Measurements from ENCODE around the gene GRIK4. TPM values are rescaled to one million over a fixed set of nuclear protein-coding genes. Genes with fewer than 3 reads are reported as not detected.
"Not testable (repeated sequence)": the region's sequence is repeated elsewhere in the genome, so short reads cannot be mapped to it uniquely, and the experiment has no call there.

Gene GRIK4
- total RNA-seq, 1 experiment from 2014 or later, result not detected

DNA sequence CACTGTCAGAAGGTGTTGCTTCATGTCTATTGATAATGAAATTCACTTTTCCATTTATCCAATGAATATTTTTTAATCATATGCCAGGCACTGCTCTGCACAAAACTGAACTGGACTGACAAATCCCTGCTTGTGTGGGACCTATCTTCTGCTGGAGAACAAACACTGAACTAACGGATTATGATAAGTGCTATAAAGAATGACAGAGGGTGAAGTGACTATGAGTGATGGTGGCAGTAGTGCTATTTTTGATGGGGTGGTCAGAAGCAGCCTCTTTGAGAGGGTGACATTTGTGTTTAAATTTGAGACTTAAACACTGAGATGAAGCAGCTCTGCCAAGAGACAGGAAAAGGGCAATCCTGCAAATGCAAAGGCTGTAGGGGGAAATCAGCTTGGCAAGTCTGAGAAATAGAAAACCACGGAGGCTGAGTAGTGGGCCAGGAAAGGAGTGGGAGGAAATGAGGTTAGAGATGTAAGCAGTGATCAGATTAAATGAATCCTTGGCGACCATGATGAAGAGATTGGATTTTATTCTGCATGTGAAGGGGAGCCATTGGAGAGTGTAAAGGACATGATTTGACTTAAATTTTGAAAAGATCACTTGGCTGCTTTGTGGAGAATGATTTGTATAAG is 518.4 kb downstream of the GRIK4 start:
- Histone ChIP-seq H3K4me3 (no peak overlapping the region), H3K9me2 (ENCODE audit: insufficient read depth) (no peaks in the 10 kb centered on the region), H4K20me1 (ENCODE audit: insufficient read depth) (peaks cover 15% of the 10 kb centered on the region), H2AFZ (no peak overlapping the region), H3K27ac (no peak overlapping the region), H3K9me3 (ENCODE audit: insufficient read depth, low read depth) (no peaks in the 10 kb centered on the region), H3K4me2 (no peak overlapping the region), H3K79me2 (ENCODE audit: low read depth) (peaks cover 9% of the 10 kb centered on the region), H3K4me1 (replicated peaks; ENCODE audit: insufficient read depth) (peaks cover 10% of the 10 kb centered on the region), H3K27me3 (ENCODE audit: insufficient read depth, low read depth) (no peaks in the 10 kb centered on the region), H3F3A (ENCODE audit: insufficient read depth, low read depth) (no peaks in the 10 kb centered on the region), H3K36me3 (ENCODE audit: low read depth) (no peaks in the 10 kb centered on the region)
- intact Hi-C loops (cut with micrococcal nuclease; ENCODE audit: unreplicated experiment), result no loop called here
- TF ChIP-seq, protein P1, sequence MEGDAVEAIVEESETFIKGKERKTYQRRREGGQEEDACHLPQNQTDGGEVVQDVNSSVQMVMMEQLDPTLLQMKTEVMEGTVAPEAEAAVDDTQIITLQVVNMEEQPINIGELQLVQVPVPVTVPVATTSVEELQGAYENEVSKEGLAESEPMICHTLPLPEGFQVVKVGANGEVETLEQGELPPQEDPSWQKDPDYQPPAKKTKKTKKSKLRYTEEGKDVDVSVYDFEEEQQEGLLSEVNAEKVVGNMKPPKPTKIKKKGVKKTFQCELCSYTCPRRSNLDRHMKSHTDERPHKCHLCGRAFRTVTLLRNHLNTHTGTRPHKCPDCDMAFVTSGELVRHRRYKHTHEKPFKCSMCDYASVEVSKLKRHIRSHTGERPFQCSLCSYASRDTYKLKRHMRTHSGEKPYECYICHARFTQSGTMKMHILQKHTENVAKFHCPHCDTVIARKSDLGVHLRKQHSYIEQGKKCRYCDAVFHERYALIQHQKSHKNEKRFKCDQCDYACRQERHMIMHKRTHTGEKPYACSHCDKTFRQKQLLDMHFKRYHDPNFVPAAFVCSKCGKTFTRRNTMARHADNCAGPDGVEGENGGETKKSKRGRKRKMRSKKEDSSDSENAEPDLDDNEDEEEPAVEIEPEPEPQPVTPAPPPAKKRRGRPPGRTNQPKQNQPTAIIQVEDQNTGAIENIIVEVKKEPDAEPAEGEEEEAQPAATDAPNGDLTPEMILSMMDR (conservative IDR thresholded peaks at IDR 0.05), result no peak
- TF ChIP-seq EZH2 (IDR thresholded peaks at IDR 0.05; ENCODE audit: low read depth), result no peak
- ChIA-PET CTCF (no interaction called here), POLR2A (ENCODE audit: unreplicated experiment) (no interaction called here)
- BruUV-seq (replicated peaks), result no TSS peak
- DNase-seq, result no peak

DNA sequence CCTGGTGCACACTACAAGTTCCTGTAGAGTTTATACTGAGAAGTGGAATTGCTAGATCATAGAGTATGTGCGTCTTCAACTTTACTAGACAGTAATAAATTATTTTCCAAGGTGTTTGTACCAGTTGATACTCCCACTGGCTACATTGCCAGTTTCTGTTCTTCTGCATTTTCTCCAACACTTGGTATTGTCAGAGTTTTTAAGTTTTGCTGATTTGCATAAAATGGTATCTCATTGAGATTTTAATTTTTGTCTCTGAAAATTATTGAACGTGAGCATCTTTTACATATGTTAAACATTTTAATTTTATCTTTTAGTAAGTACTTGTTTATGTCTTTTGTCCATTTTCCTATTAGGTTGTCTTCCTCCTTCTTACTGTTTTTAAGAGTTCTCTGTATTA is 519.6 kb downstream of the GRIK4 start:
- Histone ChIP-seq H2AFZ (no peak overlapping the region), H3K4me2 (no peak overlapping the region), H3K36me3 (ENCODE audit: low read depth) (no peaks in the 10 kb centered on the region), H3K9me3 (ENCODE audit: insufficient read depth, low read depth) (no peaks in the 10 kb centered on the region), H3K4me3 (no peak overlapping the region), H3K27ac (no peak overlapping the region), H3F3A (ENCODE audit: insufficient read depth, low read depth) (no peaks in the 10 kb centered on the region), H3K79me2 (ENCODE audit: low read depth) (no peaks in the 10 kb centered on the region), H3K4me1 (replicated peaks; ENCODE audit: insufficient read depth) (0 out of 2 replicates have a peak, but pooled peaks cover 5% of the 10 kb centered on the region), H3K27me3 (ENCODE audit: insufficient read depth, low read depth) (no peaks in the 10 kb centered on the region), H4K20me1 (ENCODE audit: insufficient read depth) (peaks cover 12% of the 10 kb centered on the region), H3K9me2 (ENCODE audit: insufficient read depth) (no peaks in the 10 kb centered on the region)
- ChIA-PET CTCF (no interaction called here), POLR2A (ENCODE audit: unreplicated experiment) (no interaction called here)
- no TSS peak for BruUV-seq (replicated peaks)
- DNase-seq, result no peak
- intact Hi-C loops (cut with micrococcal nuclease; ENCODE audit: unreplicated experiment), result no loop called here
- TF ChIP-seq EZH2 (IDR thresholded peaks at IDR 0.05; ENCODE audit: low read depth), result no peak
- TF ChIP-seq, protein P1 (conservative IDR thresholded peaks at IDR 0.05), result no peak

DNA sequence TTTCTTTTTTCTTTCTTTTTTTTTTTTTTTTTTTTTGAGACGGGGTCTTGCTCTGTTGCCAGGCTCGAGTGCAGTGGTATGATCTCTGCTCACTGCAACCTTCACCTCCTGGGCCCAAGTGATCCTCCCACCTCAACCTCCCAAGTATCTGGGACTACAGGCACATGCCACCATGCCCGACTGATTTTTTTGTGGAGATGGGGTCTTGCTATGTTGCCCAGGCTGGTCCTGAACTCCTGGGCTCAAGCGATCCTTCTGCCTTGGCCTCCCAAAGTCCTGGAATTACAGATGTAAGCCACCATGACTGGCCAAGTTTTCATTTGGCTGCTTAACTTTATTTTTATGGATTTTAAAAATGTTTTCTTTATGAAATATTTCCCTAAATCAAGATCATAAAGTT is 520.1 kb downstream of the GRIK4 start:
- H4K20me1 ChIP-seq (ENCODE audit: insufficient read depth); H3K36me3 ChIP-seq (ENCODE audit: low read depth); POLR2A ChIA-PET (ENCODE audit: unreplicated experiment); H3K9me2 ChIP-seq (ENCODE audit: insufficient read depth); H3K4me1 ChIP-seq (replicated peaks; ENCODE audit: insufficient read depth); CTCF ChIA-PET; H3K27me3 ChIP-seq (ENCODE audit: insufficient read depth, low read depth); intact Hi-C loops (cut with micrococcal nuclease; ENCODE audit: unreplicated experiment); H3F3A ChIP-seq (ENCODE audit: insufficient read depth, low read depth); H3K4me3 ChIP-seq; H3K9me3 ChIP-seq (ENCODE audit: insufficient read depth, low read depth); DNase-seq; H3K4me2 ChIP-seq; H3K79me2 ChIP-seq (ENCODE audit: low read depth); H3K27ac ChIP-seq; H2AFZ ChIP-seq; BruUV-seq (replicated peaks): not testable (repeated sequence)

DNA sequence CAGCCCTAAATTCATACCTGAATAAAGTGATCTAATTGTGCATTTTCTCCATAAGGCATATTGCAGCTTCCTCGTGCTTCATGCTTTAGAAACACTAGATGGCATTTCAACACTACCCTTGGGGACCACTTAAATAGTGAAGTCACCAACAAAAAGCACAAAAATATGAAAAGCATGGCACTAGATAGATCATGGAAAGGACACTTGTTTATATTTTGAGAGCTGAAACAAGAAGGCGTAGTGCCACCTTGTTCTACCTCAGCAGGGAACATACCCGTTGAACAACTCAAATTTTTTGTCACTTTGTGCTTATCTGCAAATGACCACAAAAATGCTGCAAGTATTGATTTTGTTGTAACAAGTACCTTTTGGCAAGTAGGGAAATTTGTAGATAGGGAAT is 521.0 kb downstream of the GRIK4 start:
- Histone ChIP-seq H3F3A (ENCODE audit: insufficient read depth, low read depth) (no peaks in the 10 kb centered on the region), H3K4me1 (replicated peaks; ENCODE audit: insufficient read depth) (0 out of 2 replicates have a peak, but pooled peaks cover 5% of the 10 kb centered on the region), H3K9me2 (ENCODE audit: insufficient read depth) (no peaks in the 10 kb centered on the region), H3K27ac (no peak overlapping the region), H3K79me2 (ENCODE audit: low read depth) (no peaks in the 10 kb centered on the region), H3K4me3 (no peak overlapping the region), H3K27me3 (ENCODE audit: insufficient read depth, low read depth) (no peaks in the 10 kb centered on the region), H3K9me3 (ENCODE audit: insufficient read depth, low read depth) (no peaks in the 10 kb centered on the region), H4K20me1 (ENCODE audit: insufficient read depth) (peaks cover 10% of the 10 kb centered on the region), H3K36me3 (ENCODE audit: low read depth) (no peaks in the 10 kb centered on the region), H2AFZ (no peak overlapping the region), H3K4me2 (no peak overlapping the region)
- peak in 1 of 2 experiments; percentile 52 for DNase-seq
- TF ChIP-seq, protein P1 (conservative IDR thresholded peaks at IDR 0.05), result 0 out of 2 replicates have a peak, but pooled peaks have one; percentile 16
- TF ChIP-seq EZH2 (IDR thresholded peaks at IDR 0.05; ENCODE audit: low read depth), result no peak
- CTCF ChIA-PET, result no interaction called here
- POLR2A ChIA-PET (ENCODE audit: unreplicated experiment), result no interaction called here
- BruUV-seq (replicated peaks), result no TSS peak
- intact Hi-C loops (cut with micrococcal nuclease; ENCODE audit: unreplicated experiment), result no loop called here
